Hematopoietic multipotent progenitor cell treated with erythropoietin and hydrocortisone succinate and interleukin-3 and kit ligand, for 8 days (in vitro differentiated cells): ENCODE data around the gene MLST8.

Source experiments
- DNase-seq: peaks from one replicate; pipeline ENCODE4 v3.0.0-alpha.2; 2015

MLST8 gene

GRCh38 chr16:2210386-2211365, 5.4 kb downstream of the MLST8 start, which contains the start of gene BRICD5:
Gene BRICD5 (minus strand): TSS chr16:2210863. CDS start chr16:2210833, 30 bp downstream.
- no peak for DNase-seq

- no peak for DNase-seq
Observed at GRCh38 chr16:2211923-2212347, 6.7 kb downstream of the MLST8 start.

GRCh38 chr16:2212362-2213324, 7.4 kb downstream of the MLST8 start:
- no peak for DNase-seq

- no peak for DNase-seq
Observed at GRCh38 chr16:2213817-2214718, 8.8 kb downstream of the MLST8 start.

- no peak for DNase-seq
Observed at GRCh38 chr16:2214719-2214968, 9.4 kb downstream of the MLST8 start, which contains the start of gene PGP. Gene PGP (minus strand): TSS chr16:2214840. CDS start chr16:2214777, 63 bp downstream.

- no peak for DNase-seq
Observed at GRCh38 chr16:2216330-2216729, 11.1 kb downstream of the MLST8 start.

- DNase-seq: peak; percentile 99
Observed at GRCh38 chr16:2223221-2223941, 18.1 kb downstream of the MLST8 start, which contains the start of gene E4F1. Gene E4F1 (plus strand): TSS chr16:2223591. CDS start chr16:2223614, 23 bp downstream.

GRCh38 chr16:2223942-2224486, 18.8 kb downstream of the MLST8 start:
- DNase-seq: peak; percentile 66

GRCh38 chr16:2226245-2226793, 21.1 kb downstream of the MLST8 start:
- no peak for DNase-seq

GRCh38 chr16:2226918-2227317, 21.7 kb downstream of the MLST8 start:
- no peak for DNase-seq

GRCh38 chr16:2228161-2228824, 23.0 kb downstream of the MLST8 start:
- no peak for DNase-seq

GRCh38 chr16:2229091-2229490, 23.8 kb downstream of the MLST8 start:
- DNase-seq: no peak

GRCh38 chr16:2229632-2230250, 24.5 kb downstream of the MLST8 start:
- no peak for DNase-seq

- no peak for DNase-seq
Observed at GRCh38 chr16:2230376-2230775, 25.1 kb downstream of the MLST8 start.

GRCh38 chr16:2231016-2231931, 26.0 kb downstream of the MLST8 start:
- DNase-seq: no peak

GRCh38 chr16:2232094-2232990, 27.1 kb downstream of the MLST8 start:
- no peak for DNase-seq

- no peak for DNase-seq
Observed at GRCh38 chr16:2233046-2233775, 28.0 kb downstream of the MLST8 start.
